ENCODE measurements around the gene ALG2.

- TF ChIP-seq, protein P1, sequence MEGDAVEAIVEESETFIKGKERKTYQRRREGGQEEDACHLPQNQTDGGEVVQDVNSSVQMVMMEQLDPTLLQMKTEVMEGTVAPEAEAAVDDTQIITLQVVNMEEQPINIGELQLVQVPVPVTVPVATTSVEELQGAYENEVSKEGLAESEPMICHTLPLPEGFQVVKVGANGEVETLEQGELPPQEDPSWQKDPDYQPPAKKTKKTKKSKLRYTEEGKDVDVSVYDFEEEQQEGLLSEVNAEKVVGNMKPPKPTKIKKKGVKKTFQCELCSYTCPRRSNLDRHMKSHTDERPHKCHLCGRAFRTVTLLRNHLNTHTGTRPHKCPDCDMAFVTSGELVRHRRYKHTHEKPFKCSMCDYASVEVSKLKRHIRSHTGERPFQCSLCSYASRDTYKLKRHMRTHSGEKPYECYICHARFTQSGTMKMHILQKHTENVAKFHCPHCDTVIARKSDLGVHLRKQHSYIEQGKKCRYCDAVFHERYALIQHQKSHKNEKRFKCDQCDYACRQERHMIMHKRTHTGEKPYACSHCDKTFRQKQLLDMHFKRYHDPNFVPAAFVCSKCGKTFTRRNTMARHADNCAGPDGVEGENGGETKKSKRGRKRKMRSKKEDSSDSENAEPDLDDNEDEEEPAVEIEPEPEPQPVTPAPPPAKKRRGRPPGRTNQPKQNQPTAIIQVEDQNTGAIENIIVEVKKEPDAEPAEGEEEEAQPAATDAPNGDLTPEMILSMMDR (IDR thresholded peaks at IDR 0.05): no peak
- no peak for TF ChIP-seq EZH2phosphoT487 (IDR thresholded peaks at IDR 0.05)
These were observed at the start of gene ALG2, which contains the start of gene SEC61B for GRCh38 chr9:99221621-99222415.
